GM19324 (cell line): ENCODE results near the gene MRPS14.

Source experiments
- ATAC-seq: cut with Tn5 transposase; IDR thresholded peaks from one replicate; pipeline ENCODE4 v1.9.1; 2021; ENCODE audit warnings: mild to moderate bottlenecking, moderate library complexity; ENCODE audit not compliant: unreplicated experiment, low FRiP score

Gene MRPS14

GRCh38 chr1:174989536-174990220, 33.5 kb downstream of the MRPS14 start:
- no peak for ATAC-seq

- no peak for ATAC-seq
These were observed 34.2 kb downstream of the MRPS14 start for GRCh38 chr1:174988986-174989385.

- no peak for ATAC-seq
These were observed 34.7 kb downstream of the MRPS14 start for GRCh38 chr1:174988539-174988938.

GRCh38 chr1:174984952-174985351, 38.3 kb downstream of the MRPS14 start:
- no peak for ATAC-seq

GRCh38 chr1:174982971-174983689, 40.1 kb downstream of the MRPS14 start:
- no peak for ATAC-seq

- no peak for ATAC-seq
These were observed 46.7 kb downstream of the MRPS14 start for GRCh38 chr1:174976436-174977108.

- no peak for ATAC-seq
These were observed 47.5 kb downstream of the MRPS14 start for GRCh38 chr1:174975764-174976163.

GRCh38 chr1:174974711-174975119, 48.5 kb downstream of the MRPS14 start:
- ATAC-seq, result no peak

- ATAC-seq, result no peak
These were observed 51.3 kb downstream of the MRPS14 start for GRCh38 chr1:174971902-174972301.

GRCh38 chr1:174971466-174971865, 51.8 kb downstream of the MRPS14 start:
- no peak for ATAC-seq

- ATAC-seq, result no peak
These were observed 53.2 kb downstream of the MRPS14 start for GRCh38 chr1:174969977-174970376.

- no peak for ATAC-seq
These were observed 54.4 kb downstream of the MRPS14 start for GRCh38 chr1:174968750-174969244.

- ATAC-seq, result no peak
These were observed 55.1 kb downstream of the MRPS14 start for GRCh38 chr1:174967845-174968705.

- no peak for ATAC-seq
These were observed 57.1 kb downstream of the MRPS14 start for GRCh38 chr1:174966008-174966572.

GRCh38 chr1:174965362-174966007, 57.7 kb downstream of the MRPS14 start:
- ATAC-seq, result no peak

- no peak for ATAC-seq
These were observed 58.3 kb downstream of the MRPS14 start for GRCh38 chr1:174964972-174965361.

GRCh38 chr1:174964261-174964971, 58.8 kb downstream of the MRPS14 start:
- ATAC-seq, result no peak

- ATAC-seq, result no peak
These were observed 59.6 kb downstream of the MRPS14 start for GRCh38 chr1:174963529-174964125.
